Measurements from ENCODE around the gene SHANK1. TPM values are rescaled to one million over a fixed set of nuclear protein-coding genes. Genes with fewer than 3 reads are reported as not detected.

SHANK1 gene
- total RNA-seq, 3 donors from 2014 or later (not counting 1 experiment from before 2014, with no cell fraction given) = 0.05 to 0.75 (median 0.20) TPM

DNA sequence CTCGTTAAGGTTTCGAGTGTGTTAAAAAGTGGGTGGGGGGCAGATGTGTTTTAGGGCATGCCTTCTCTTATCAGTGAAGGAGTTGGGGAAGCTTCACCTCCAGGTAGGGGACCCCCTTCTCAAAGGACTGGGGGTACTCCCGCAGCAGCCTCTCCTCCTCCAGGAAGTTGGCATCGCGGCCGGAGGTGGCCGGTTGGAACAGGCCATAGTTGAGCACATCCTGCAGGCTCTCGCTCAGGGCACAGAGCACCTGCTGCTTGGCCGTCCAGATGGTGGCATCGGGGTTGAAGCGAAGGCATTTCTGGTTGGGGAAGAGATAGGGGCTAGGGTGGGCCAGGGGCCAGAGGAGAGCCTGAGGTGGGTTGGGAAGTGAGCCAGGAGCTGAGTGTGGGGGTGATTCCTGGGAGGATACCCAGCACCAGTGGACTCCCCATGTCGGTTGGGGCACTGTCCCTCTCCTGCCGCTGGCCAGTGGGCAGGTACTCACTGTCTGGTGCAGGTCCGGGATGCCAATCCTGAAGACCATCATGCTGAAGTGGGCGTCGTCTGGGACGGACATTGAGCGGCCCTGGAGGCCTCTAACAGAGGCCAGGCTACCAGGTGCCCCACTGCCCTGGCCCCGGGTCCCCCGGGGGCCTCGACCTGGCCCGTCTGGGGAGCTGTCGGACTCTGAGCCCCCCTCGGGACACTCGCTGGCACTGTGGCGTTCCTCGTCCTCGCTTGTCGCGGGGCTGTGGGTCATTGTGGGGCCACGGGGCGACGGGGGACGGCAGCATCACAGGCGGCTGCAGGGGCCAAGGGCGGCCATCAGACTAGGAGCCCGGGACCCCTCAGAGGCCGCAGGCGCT, 3.2 kb downstream of the SHANK1 start:
- H3K36me3 ChIP-seq (ENCODE audit: control insufficient read depth, insufficient read depth, low read length) = no peaks in the 10 kb centered on the region
- TF ChIP-seq CTCF (IDR thresholded peaks at IDR 0.05) = no peak
- Mint-ChIP-seq H3K36me3 (no peaks in the 10 kb centered on the region), H3K27me3 (ENCODE audit: low read depth in 2 of 2) (peaks cover 20 to 26% of the 10 kb centered on the region in 2 donors), H3K27ac (no peak overlapping the region), H3K9me3 (no peaks in the 10 kb centered on the region), H3K4me3 (no peak overlapping the region), H3K4me1 (peaks cover 15 to 42% of the 10 kb centered on the region in 2 donors)
- peaks cover 14% of the 10 kb centered on the region for H3K27me3 ChIP-seq (ENCODE audit: control insufficient read depth, insufficient read depth, low read length)
- intact Hi-C loops (cut with micrococcal nuclease) = no loop called here
- H3K9me3 ChIP-seq (ENCODE audit: control insufficient read depth, insufficient read depth, low read length) = no peaks in the 10 kb centered on the region
- peaks cover 45% of the 10 kb centered on the region for H3K4me1 ChIP-seq (ENCODE audit: control insufficient read depth, insufficient read depth, low read length)
- ATAC-seq (no peak), DNase-seq (no peak)
- no peak overlapping the region for H3K27ac ChIP-seq (ENCODE audit: low read length)
- 79% methylated on average over 39 of the region's 39 CpGs for WGBS (ENCODE audit: insufficient coverage)
- no peak overlapping the region for H3K4me3 ChIP-seq (ENCODE audit: low read length)

- H3K27me3 ChIP-seq (ENCODE audit: control insufficient read depth, insufficient read depth, low read length) = peaks cover 12% of the 10 kb centered on the region
- peak overlapping the region; percentile 83 for H3K4me3 Mint-ChIP-seq
Measured at GRCh38 chr19:50713556-50714236, 5.9 kb downstream of the SHANK1 start.

DNA sequence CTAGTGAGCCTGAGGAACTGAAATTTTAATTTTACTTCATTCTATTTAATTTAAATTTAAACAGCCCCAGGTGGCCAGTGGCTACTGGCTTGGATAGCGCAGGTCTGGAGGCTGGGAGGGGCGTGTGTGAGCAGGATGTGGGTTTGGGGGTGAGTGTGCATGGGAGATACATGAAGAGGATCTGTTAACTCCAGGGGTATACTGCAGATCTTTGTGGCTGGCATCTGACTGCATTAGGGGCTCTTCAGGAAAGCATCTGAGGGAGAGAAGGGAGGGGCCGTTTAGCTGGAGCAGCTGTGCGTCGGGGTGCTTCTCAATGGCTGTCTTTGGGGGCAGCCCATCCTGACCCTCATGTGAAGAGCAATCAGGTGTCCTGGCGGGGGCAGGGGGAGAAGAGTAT, 6.8 kb downstream of the SHANK1 start:
- Histone ChIP-seq H3K27ac (ENCODE audit: low read length) (no peak overlapping the region), H3K9me3 (ENCODE audit: control insufficient read depth, insufficient read depth, low read length) (no peaks in the 10 kb centered on the region), H3K4me3 (ENCODE audit: low read length) (no peak overlapping the region), H3K4me1 (ENCODE audit: control insufficient read depth, insufficient read depth, low read length) (peaks cover 32% of the 10 kb centered on the region), H3K36me3 (ENCODE audit: control insufficient read depth, insufficient read depth, low read length) (no peaks in the 10 kb centered on the region), H3K27me3 (ENCODE audit: control insufficient read depth, insufficient read depth, low read length) (peaks cover 10% of the 10 kb centered on the region)
- intact Hi-C loops (cut with micrococcal nuclease) = no loop called here
- Mint-ChIP-seq H3K36me3 (no peaks in the 10 kb centered on the region), H3K27me3 (ENCODE audit: low read depth in 2 of 2) (peaks cover 10 to 13% of the 10 kb centered on the region in 2 donors), H3K4me1 (peaks cover 15 to 30% of the 10 kb centered on the region in 2 donors), H3K27ac (peak overlapping the region; percentile 9 to 35), H3K9me3 (no peaks in the 10 kb centered on the region), H3K4me3 (peak overlapping the region; percentile 83)
- ATAC-seq (peak; percentile 41 to 78 (median 57)), DNase-seq (no peak)
- 10% methylated on average over 6 of the region's 6 CpGs for WGBS (ENCODE audit: insufficient coverage)
- TF ChIP-seq CTCF (IDR thresholded peaks at IDR 0.05) = no peak

More at GRCh38 chr19:50713556-50714236, 5.9 kb downstream of the SHANK1 start:
- Histone ChIP-seq H3K36me3 (ENCODE audit: control insufficient read depth, insufficient read depth, low read length) (no peaks in the 10 kb centered on the region), H3K4me3 (ENCODE audit: low read length) (no peak overlapping the region), H3K9me3 (ENCODE audit: control insufficient read depth, insufficient read depth, low read length) (no peaks in the 10 kb centered on the region), H3K4me1 (ENCODE audit: control insufficient read depth, insufficient read depth, low read length) (peaks cover 41% of the 10 kb centered on the region), H3K27ac (ENCODE audit: low read length) (no peak overlapping the region)
- peaks cover 10 to 13% of the 10 kb centered on the region in 2 donors for H3K27me3 Mint-ChIP-seq (ENCODE audit: low read depth in 2 of 2)
- 54% methylated on average over 22 of the region's 22 CpGs for WGBS (ENCODE audit: insufficient coverage)
- intact Hi-C loops (cut with micrococcal nuclease) = no loop called here
- H3K4me1 Mint-ChIP-seq = peaks cover 15 to 30% of the 10 kb centered on the region in 2 donors
- no peak for DNase-seq
- H3K27ac Mint-ChIP-seq = peak overlapping the region; percentile 9 to 35
- no peaks in the 10 kb centered on the region for H3K9me3 Mint-ChIP-seq
- no peak for ATAC-seq
- TF ChIP-seq CTCF (IDR thresholded peaks at IDR 0.05) = no peak
- no peaks in the 10 kb centered on the region for H3K36me3 Mint-ChIP-seq
